ENCODE results near the gene DUSP2. TPM values are rescaled to one million over a fixed set of nuclear protein-coding genes. Genes with fewer than 3 reads are reported as not detected.

The DUSP2 gene, protein sequence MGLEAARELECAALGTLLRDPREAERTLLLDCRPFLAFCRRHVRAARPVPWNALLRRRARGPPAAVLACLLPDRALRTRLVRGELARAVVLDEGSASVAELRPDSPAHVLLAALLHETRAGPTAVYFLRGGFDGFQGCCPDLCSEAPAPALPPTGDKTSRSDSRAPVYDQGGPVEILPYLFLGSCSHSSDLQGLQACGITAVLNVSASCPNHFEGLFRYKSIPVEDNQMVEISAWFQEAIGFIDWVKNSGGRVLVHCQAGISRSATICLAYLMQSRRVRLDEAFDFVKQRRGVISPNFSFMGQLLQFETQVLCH
- polyA plus RNA-seq (ENCODE audit: insufficient read length in 3 of 3) = 1 to 10 TPM; 2.0 to 3.2 (median 2.8) TPM

DNA sequence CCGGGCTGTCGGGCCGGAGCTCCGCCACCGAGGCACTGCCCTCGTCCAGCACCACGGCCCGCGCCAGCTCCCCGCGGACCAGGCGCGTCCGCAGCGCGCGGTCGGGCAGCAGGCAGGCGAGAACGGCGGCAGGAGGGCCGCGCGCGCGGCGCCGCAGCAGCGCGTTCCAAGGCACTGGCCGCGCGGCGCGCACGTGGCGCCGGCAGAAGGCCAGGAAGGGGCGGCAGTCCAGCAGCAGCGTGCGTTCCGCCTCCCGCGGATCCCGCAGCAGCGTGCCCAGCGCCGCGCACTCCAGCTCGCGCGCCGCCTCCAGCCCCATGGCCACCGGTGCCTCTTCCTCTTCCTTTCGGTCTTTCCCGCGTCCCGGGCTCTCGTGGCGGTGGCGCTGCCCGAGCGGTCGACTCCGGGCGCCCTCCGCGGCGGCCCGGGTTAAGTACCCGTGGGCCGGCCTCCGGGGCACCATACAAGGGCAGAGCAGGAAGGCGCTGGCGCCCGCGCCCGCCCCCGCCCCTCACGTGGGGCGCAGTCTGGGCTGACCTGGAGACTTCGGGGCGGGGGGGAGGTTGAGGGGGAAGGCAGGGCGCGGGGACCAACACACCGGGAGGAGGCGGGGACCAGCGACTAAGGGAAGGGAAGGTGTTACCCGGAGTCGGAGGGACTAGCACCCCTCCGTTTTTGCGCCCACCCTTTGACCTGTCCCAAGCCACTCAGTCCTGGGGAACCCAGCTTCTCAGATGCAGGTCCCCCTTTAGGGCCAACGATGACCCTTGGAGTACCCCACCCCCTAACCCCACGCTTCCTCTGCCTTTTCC, at the start of gene DUSP2:
Gene DUSP2, minus strand, starts transcription at position 405 of the 812 bp plus-strand sequence. Its CDS starts 86 bp downstream, at position 319.
- peak in 1 of 3 donors; percentile 59 for DNase-seq (ENCODE audit: low read depth in 3 of 3, low spot score in 2 of 3)

DNA sequence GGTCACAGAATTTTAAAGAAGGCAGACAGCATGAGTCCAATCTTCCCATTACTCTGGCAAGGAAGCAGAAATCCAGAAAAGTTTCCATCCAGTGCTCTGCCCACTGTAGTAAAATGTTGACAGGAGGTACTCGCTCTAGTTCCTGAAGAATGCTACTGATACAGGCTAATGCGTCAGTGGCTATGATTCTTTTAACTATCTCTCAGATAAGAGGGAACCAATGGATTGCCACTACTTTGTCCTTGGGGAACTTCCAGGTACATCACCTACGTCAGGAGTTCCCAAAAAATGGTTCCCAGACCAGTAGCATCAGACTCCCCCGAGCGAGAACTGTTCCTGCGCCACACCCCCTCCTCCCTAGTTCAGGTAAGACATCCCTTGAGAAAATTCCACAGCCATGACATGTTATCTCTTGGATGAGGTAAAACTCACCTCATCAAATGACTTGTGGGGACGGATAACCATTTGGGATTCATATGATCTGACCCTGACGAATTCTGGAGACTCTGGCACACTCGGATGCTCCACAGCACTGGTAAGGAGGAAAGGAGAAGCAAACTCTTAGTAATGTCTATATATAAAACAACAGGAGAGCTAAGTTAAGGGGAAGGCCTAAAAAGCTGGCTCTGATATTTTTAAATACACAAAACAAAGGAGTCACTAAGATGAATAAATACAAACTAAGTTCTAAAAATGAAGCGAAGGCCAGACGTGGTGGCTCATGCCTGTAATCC, 46.9 kb upstream of the DUSP2 start:
- no peak for DNase-seq (ENCODE audit: low read depth in 3 of 3, low spot score in 2 of 3)

DNA sequence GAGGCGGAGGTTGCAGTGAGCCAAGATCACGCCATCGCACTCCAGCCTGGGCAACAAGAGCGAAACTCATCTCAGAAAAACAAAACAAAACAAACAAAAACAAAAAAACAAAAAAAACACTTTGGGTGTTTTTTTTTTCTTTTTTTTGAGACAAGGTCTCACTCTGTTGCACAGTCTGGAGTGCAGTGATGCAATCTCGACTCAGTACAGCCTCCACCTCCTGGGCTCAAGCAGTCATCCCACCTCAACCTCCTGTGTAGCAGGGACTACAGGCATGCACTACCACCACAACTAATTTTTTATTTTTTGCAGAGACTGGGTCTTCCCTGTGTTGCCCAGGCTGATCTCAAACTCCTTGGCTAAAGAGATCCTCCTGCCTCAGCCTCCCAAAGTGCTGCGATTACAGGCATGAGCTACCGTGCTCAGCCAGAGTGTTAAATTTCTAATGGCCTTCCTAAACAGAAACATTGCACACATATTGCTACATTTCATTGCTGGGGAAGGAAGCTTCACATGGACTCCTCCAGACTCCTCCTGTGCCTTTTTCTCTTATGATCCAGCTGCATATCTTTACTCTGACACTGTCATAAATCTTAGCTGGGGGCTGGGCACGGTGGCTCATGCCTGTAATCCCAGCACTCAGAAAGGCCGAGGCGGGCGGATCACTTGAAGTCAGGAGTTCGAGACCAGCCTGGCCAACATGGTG, 43.7 kb upstream of the DUSP2 start:
- DNase-seq (ENCODE audit: low read depth in 3 of 3, low spot score in 2 of 3) = no peak

DNA sequence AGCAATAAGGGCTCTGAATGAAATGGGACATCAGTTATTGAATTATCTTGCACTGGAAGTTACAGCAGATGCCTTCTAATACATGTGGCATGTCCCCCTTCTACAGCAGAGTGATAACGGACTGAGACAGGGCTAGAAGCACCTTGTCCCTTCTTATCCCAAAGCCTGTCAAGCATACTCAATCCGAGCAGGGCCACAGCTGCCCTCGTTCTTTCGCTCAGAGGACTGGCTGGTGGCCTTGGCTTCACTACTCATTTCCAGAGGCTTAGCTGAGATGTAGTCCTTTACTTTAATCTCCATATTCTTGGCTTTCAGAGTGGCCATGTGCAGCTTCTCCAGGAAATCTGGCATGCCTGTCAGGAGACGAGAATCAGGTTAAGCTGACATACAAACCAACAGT, 41.3 kb upstream of the DUSP2 start:
- DNase-seq (ENCODE audit: low read depth in 3 of 3, low spot score in 2 of 3) = no peak

DNA sequence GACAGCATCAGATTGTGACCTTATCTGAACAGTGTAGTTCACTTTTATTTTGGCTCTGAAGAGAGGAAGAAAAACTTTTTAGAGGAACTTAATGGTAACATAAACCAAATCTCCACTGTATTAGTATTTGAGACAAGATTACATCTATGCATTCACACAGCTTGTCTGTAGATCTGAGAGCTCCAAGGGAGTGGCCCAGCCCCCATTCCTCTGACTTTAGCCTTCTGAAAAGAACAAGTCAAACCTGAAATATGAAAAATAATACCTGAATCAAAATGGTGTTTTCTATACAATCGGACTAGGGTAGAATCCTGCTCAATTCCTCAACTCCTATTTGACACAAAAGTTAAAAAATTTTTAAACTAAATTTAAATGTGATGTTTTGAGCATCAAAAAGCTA, 40.3 kb upstream of the DUSP2 start:
- no peak for DNase-seq (ENCODE audit: low read depth in 3 of 3, low spot score in 2 of 3)

DNA sequence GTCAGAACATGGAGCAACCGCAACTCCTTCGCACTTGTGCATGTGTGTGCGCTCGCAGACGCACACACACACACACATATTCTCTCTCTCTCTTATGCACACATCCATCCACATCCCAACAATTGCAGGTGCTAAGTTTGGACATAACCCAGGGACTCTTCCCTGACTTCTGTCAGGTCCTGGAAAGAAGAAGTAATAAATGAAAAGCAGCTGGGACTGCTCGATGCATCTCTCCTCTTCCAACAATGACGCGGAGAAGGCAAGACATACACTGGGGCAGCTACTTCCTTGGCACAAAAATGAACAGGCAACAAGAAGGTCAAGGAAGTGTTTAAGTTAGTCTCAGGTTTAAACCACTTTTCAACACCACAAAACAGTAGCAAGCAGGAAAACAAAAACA, 39.7 kb upstream of the DUSP2 start:
- no peak for DNase-seq (ENCODE audit: low read depth in 3 of 3, low spot score in 2 of 3)

DNA sequence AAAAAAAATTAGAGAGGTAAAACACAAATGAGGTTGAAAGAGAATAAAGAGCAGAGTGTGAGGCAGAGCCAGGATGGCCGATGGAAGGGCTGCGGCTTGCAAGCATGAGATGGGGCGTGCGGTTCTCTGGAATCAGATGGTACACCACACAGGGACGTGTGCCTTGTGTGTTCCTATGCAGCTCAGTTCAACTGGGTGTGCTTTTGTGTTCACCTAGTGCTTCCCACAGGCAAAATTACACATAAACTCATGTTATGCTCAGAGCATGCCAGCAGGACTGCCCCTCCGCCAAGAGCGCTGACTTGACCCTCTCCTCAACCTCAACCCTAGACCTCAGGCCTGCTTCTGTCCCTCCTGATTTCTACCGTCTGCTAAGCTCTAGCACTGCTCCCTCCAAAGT, 38.9 kb upstream of the DUSP2 start:
- DNase-seq (ENCODE audit: low read depth in 3 of 3, low spot score in 2 of 3) = no peak

DNA sequence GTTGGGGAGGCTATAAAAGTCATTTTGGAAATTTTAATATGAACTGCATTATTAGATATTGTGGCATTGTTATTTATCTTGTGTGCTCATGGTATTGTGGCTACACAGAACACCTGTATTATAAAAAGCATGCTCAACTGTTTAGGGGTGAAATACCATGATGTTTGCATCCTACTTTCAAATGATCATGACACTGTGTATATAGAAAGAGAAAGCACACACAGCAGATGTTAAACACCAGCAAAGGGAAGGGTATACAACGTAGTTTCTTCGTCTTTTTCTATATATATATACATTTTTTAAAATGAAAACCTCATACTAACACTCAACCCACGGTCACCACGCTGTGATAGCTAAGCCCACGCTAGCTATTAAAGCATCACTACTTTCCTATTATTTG, 36.3 kb upstream of the DUSP2 start:
- no peak for DNase-seq (ENCODE audit: low read depth in 3 of 3, low spot score in 2 of 3)

DNA sequence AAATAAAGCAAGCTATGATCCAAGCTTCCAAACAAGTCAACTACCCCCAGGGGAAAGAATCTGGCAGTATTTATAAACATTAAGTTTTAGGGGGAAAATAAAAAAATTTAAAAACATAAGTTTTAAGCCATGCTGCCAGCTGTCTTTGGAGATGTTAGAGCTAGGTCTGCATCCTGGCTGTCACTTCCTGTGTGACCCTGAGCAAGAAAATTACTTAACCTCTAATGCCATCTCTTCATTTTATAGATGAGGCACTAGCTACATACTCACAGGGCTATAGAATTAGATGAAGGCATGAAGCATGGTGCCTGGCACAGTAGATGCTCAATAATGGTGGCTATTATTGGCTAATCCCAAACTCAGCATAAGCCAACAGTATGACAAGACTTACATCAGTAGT, 35.3 kb upstream of the DUSP2 start:
- no peak for DNase-seq (ENCODE audit: low read depth in 3 of 3, low spot score in 2 of 3)

DNA sequence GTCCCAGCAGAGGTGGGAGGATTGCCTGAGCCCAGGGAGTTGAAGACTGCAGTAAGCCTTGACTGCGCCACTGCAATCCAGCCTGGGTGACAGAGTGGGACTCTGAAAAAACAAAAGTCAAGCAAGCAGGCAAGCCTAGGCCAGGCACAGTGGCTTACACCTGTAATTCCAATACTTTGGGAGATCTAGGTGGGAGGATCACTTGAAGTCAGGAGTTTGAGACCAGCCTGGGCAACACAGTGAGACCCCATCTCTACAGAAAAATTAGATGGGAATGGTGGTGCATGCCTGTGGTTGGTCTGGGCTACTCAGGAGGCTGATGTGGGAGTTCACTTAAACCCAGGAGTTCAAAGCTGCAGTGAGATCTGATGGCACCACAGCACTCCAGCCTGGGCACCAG, 34.8 kb upstream of the DUSP2 start:
- no peak for DNase-seq (ENCODE audit: low read depth in 3 of 3, low spot score in 2 of 3)

DNA sequence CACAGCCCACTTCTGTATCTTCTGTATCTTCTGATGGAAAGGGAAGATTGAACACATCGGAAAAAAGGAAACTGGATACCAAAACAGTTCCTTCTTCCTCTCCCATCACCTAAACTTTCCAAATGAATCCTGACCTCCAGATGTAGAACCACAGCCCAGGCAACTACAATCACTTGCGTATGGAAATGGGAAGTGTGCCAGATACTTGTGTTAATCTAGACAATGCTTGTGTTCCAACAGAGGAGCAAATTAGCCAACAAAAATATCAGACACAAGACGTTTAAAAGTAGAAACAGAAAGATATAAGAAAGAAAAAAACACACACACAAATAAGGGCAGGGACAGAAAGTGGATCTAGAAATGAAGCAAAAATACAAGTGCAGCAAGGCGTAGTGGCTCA, 31.4 kb upstream of the DUSP2 start:
- DNase-seq (ENCODE audit: low read depth in 3 of 3, low spot score in 2 of 3) = no peak

DNA sequence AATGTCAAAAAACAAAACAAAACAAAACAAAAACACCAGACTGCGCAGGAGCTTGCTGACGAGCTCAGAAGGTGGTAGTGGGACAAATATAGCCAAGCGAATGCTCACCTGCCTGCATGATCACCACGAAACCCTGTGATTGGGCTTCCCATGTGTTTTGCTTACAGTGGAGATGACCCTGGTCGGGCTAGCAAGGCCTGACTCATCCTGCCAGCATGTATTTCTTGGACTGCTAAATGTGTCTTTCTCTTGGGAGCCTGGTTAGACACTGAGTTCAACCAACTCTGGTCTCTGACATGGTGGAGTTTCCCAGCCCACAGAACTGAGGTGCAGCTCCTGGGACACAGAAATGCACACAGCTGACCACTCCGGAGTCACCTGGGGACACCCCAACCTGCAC, 30.7 kb upstream of the DUSP2 start:
- DNase-seq (ENCODE audit: low read depth in 3 of 3, low spot score in 2 of 3) = no peak

DNA sequence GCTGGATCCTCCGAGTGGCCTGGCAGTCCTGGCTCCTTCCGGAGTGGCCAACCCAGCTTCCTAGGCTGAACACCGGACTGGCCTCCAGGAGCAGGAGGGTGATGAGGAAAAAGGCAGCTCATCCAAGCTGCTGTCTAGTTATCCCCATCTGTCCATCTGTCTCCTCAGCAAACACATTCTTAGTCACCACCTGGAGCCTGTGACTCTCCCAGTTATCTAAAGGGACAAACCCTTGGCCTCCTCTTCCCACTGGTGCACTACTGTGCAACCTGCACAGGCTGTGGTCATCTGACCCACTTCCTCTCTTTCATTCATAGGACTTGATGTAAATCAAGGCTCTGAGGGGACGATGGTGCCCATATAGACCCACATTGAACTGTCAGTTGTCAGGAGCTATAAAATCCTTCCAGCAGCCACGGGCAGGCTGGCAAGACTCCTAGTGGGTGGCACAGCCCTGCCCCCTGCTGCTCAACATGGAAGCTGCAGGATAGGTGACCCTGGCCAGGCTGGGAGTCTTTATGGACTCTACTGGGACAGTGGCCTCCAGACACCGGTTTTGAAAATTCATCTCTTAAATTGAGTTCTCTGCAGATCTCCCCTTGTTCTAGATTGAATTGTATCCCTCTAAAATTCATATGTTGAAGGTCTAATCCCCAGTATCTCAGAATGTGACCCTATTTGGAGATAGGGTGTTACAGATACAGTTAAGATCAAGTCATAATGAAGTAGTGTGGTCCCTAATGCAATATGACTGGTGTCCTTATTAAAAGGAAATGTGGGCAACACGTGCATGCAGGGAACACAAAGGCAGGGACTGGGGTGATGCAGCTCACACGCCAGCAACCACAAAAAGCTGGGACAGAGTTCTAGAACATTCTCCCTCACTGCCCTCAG, 29.3 kb upstream of the DUSP2 start:
- DNase-seq (ENCODE audit: low read depth in 3 of 3, low spot score in 2 of 3) = peak in 2 of 3 donors; percentile 31 to 32

DNA sequence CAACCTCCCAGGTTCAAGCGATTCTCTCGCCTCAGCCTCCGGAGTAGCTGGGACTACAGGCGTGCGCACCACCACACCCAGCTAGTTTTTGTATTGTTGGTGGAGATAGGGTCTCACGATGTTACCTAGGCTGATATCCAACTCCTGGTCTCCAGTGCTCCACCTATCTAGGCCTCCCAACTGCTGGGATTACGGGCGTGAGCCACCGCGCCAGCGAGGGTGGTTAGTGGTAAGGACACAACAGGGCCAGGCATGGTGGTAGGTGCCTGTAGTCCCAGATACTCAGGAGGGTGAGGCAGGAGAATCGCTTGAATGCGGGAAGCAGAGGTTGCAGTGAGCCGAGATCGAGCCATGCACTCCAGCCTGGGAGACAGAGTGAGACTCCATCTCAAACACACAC, 26.6 kb upstream of the DUSP2 start:
- no peak for DNase-seq (ENCODE audit: low read depth in 3 of 3, low spot score in 2 of 3)

DNA sequence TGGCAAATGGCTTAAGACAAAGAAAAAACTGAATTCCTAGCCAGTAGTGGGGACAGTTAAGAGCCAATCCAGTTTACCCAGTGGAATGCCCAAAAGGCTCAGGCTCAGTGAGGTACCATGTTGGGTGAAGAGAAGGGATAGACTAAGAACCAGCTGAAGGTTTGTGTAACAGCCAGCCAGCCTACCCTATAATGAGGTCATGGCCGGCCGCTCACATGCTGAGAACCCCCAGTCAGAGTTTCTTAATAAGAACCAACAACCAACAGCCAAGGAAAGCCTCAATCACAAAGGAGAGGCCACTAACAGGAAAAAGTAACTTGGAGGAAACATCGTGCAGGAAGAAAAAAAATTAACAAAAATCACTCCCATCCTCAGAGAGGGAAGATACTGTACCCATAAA, 25.4 kb upstream of the DUSP2 start:
- DNase-seq (ENCODE audit: low read depth in 3 of 3, low spot score in 2 of 3) = no peak

DNA sequence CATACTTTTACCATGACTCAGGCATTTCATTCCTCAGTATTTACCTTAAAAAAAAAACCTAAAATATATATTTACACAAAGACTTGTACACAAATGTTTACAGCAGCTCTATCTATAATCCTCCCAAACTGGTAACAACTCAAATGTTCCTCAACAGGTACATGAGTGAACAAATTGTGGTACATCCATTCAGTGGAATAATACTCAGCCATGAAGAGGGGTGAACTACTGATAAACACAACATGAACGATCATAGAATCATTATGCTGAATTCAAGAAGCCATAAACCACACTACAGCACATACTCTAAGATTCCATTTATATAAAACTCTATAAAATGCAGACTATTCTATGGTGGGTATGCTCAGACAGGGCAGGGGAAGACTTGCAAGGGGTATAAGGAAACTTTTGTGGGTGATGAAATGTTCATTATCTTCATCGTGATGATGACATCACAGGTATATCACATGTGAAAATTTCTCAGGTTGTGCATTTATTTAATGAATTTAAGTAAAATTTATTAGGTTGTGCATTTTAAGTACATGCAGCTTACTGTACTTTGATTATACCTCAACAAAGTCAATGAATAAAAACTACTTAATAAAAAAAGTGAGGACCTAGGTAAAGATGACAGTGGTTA, 24.7 kb upstream of the DUSP2 start:
- DNase-seq (ENCODE audit: low read depth in 3 of 3, low spot score in 2 of 3) = no peak

DNA sequence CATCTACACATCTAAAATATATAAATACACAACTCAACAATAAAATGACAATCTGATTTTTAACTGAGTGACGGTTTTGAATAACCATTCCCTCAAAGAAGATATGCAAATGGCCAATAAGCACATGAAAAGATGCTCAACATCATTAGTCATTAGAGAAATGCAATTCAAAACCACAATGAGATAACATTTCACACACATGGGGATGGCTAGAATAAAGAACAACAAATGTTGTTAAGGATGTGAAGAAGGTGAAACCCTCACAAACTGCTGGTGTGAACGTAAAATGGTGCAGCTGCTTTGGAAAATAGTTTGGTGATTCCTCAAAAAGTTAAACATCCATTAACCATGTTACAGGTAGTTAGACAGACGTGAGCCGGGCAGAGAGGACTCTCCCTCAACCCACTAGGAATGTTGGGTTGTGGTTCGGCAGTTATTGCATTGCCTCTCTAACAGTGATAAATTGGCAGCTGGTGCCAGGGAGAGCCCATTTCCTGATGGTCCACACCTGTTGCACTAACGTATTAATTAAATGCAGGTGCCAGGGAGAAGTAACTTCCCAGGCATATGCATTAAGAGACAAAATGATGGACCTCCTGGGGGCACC, 22.3 kb upstream of the DUSP2 start:
- DNase-seq (ENCODE audit: low read depth in 3 of 3, low spot score in 2 of 3) = no peak

DNA sequence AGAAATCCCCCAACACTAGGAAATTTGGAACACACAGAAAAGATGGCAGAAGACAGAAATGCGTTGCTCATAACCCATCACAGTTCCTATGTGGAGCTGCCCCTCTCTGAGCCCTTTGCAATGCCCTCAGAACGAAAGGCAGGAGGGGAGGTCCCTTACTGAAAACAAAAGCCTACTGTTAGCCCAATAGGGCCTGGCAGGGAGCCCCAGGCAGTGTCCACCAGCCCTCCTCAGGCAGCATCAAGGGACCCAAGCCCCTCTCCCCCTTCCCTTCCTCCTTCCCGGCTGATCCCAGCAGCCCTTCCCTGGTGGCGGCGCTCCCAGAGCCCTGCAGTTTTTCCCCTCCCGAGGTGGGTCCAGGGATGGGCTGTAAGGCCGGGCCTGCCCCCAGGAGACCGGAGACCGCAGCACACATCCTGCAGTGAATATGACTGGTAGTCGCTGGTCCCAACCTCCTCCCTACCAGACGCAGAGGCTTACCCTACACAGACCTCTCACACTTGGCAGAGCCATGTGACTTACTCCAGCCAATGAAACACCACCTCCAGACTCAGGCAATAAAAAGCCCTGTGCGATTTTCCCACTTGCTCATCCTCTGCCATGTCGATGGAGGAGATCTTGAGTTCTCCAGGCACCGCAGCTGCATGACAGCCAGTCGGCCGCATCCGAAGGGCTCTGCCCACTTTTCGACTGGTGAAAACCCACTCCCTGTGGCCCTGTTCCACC, 19.4 kb upstream of the DUSP2 start:
- no peak for DNase-seq (ENCODE audit: low read depth in 3 of 3, low spot score in 2 of 3)

All from right renal cortex interstitium (tissue), 3 donors.